ENCODE measurements around the gene MRPS31. TPM values are rescaled to one million over a fixed set of nuclear protein-coding genes. Genes with fewer than 3 reads are reported as not detected.

MRPS31 gene
- total RNA-seq, 4 donors from 2014 or later, result 26.9 to 34.9 (median 32.3) TPM

- 92 to 93% methylated on average over 6 of the region's 6 CpGs for WGBS, 2 donors
- Histone ChIP-seq H3K27me3 (no peaks in the 10 kb centered on the region), H3K4me3 (replicated peaks in 1 of 3) (no peak overlapping the region), H3K27ac (no peak overlapping the region), H3K9me3 (no peaks in the 10 kb centered on the region), H3K36me3 (peaks cover 5 to 19% of the 10 kb centered on the region in 2 donors), H3K4me1 (peaks cover 2 to 9% of the 10 kb centered on the region in 2 donors)
- no peak for TF ChIP-seq POLR2A (IDR thresholded peaks at IDR 0.05)
- no peak for TF ChIP-seq CTCF (IDR thresholded peaks at IDR 0.05)
- DNase-seq, result no peak
- intact Hi-C loops (cut with DNase I), result no loop called here
Measured at GRCh38 chr13:40801255-40802217, 30.5 kb upstream of the MRPS31 start.

- Histone ChIP-seq H3K4me1 (peaks cover 7 to 19% of the 10 kb centered on the region in 2 donors), H3K27ac (peak overlapping the region in 1 of 3 donors; percentile 34), H3K36me3 (peaks cover 0 to 18% of the 10 kb centered on the region in 2 donors), H3K4me3 (replicated peaks in 1 of 3) (no peak overlapping the region), H3K27me3 (no peaks in the 10 kb centered on the region), H3K9me3 (no peaks in the 10 kb centered on the region)
- no peak for DNase-seq
- TF ChIP-seq CTCF (IDR thresholded peaks at IDR 0.05) (no peak), POLR2A (IDR thresholded peaks at IDR 0.05) (no peak)
- intact Hi-C loops (cut with DNase I), result no loop called here
- whole genome bisulfite sequencing, 2 donors, result 74 to 87% methylated on average over 5 of the region's 5 CpGs
Measured at GRCh38 chr13:40800559-40800958, 29.6 kb upstream of the MRPS31 start.

GRCh38 chr13:40799508-40799907, 28.5 kb upstream of the MRPS31 start:
- TF ChIP-seq CTCF (IDR thresholded peaks at IDR 0.05) (no peak), POLR2A (IDR thresholded peaks at IDR 0.05) (no peak)
- H3K27me3 ChIP-seq, result no peaks in the 10 kb centered on the region
- H3K4me1 ChIP-seq, result peaks cover 7 to 21% of the 10 kb centered on the region in 2 donors
- H3K4me3 ChIP-seq (replicated peaks in 1 of 3), result no peak overlapping the region
- peaks cover 0 to 16% of the 10 kb centered on the region in 2 donors for H3K36me3 ChIP-seq
- no peak overlapping the region for H3K27ac ChIP-seq
- intact Hi-C loops (cut with DNase I), result loop anchor here (10.0 kb wide), 1 partner anchor 125 kb away; no protein-coding TSS in a partner anchor
- 92 to 99% methylated on average over 4 of the region's 4 CpGs for whole genome bisulfite sequencing, 2 donors
- no peaks in the 10 kb centered on the region for H3K9me3 ChIP-seq
- no peak for DNase-seq

- TF ChIP-seq CTCF (IDR thresholded peaks at IDR 0.05), result no peak
- TF ChIP-seq POLR2A (IDR thresholded peaks at IDR 0.05), result no peak
- no peaks in the 10 kb centered on the region for H3K9me3 ChIP-seq
- peak overlapping the region in 2 of 3 donors; percentile 39 to 52 for H3K27ac ChIP-seq
- intact Hi-C loops (cut with DNase I), result loop anchor here (10.0 kb wide), 1 partner anchor 126 kb away; no protein-coding TSS in a partner anchor
- WGBS, 2 donors, result 92 to 94% methylated on average over 9 of the region's 9 CpGs
- no peaks in the 10 kb centered on the region for H3K27me3 ChIP-seq
- DNase-seq, result no peak
- peaks cover 0 to 16% of the 10 kb centered on the region in 2 donors for H3K36me3 ChIP-seq
- H3K4me1 ChIP-seq, result peaks cover 7 to 21% of the 10 kb centered on the region in 2 donors
- H3K4me3 ChIP-seq (replicated peaks in 1 of 3), result no peak overlapping the region
Measured at GRCh38 chr13:40798380-40798779, 27.4 kb upstream of the MRPS31 start.

GRCh38 chr13:40796649-40797048, 25.7 kb upstream of the MRPS31 start:
- peak overlapping the region in 2 of 3 donors; percentile 54 to 70 for H3K27ac ChIP-seq
- peaks cover 0 to 16% of the 10 kb centered on the region in 2 donors for H3K36me3 ChIP-seq
- TF ChIP-seq CTCF (IDR thresholded peaks at IDR 0.05) (no peak), POLR2A (IDR thresholded peaks at IDR 0.05) (no peak)
- 77 to 79% methylated on average over 6 of the region's 6 CpGs for WGBS, 2 donors
- DNase-seq, result no peak
- intact Hi-C loops (cut with DNase I), result loop anchor here (10.0 kb wide), 1 partner anchor 128 kb away; no protein-coding TSS in a partner anchor
- no peak overlapping the region for H3K4me3 ChIP-seq (replicated peaks in 1 of 3)
- no peaks in the 10 kb centered on the region for H3K9me3 ChIP-seq
- H3K27me3 ChIP-seq, result no peaks in the 10 kb centered on the region
- H3K4me1 ChIP-seq, result peaks cover 18 to 29% of the 10 kb centered on the region in 2 donors

Data from thyroid gland (tissue), 4 donors.